ENCODE measurements around the gene KAT5. TPM values are rescaled to one million over a fixed set of nuclear protein-coding genes. Genes with fewer than 3 reads are reported as not detected.
"Not testable (repeated sequence)": the region's sequence is repeated elsewhere in the genome, so short reads cannot be mapped to it uniquely, and the experiment has no call there.

KAT5 gene
- total and polyA plus RNA-seq, 2 experiments from 2014 or later: 33.3 to 34.8 TPM

DNA sequence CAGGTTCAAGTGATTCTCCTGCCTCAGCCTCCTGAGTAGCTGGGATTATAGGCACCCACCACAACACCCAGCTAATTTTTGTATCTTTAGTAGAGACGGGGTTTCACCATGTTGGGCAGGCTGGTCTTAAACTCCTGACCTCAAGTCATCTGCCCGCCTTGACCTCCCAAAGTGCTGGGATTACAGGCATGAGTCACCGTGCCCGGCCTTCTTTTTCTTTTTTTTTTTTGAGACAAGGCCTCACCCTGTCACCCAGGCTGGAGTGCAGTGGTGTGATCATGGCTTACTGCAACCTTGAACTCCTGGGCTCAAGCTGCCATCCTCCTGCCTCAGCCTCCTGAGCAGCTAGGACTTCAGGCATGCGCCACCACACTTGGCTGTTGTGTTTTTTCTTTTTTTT lies 55.8 kb downstream of the KAT5 start:
- DNase-seq (ENCODE audit: low spot score); H3K4me2 ChIP-seq; H3K4me3 Mint-ChIP-seq; H3K27ac ChIP-seq (ENCODE audit: low read depth); H3K79me2 ChIP-seq (replicated peaks; ENCODE audit: insufficient read depth); H4K20me1 ChIP-seq (replicated peaks; ENCODE audit: insufficient read depth); H3K36me3 Mint-ChIP-seq (ENCODE audit: low read depth); H3K27me3 ChIP-seq (ENCODE audit: insufficient read depth); H2AFZ ChIP-seq; H3K4me1 Mint-ChIP-seq; H3K27ac Mint-ChIP-seq; H3K4me3 ChIP-seq; H3K4me1 ChIP-seq (ENCODE audit: insufficient read depth); H3K9me2 ChIP-seq (ENCODE audit: insufficient read depth); H3K27me3 Mint-ChIP-seq (ENCODE audit: insufficient read depth, low read depth, poor library complexity); H3F3A ChIP-seq (replicated peaks; ENCODE audit: low read depth); H3K36me3 ChIP-seq (ENCODE audit: insufficient read depth); ATAC-seq: not testable (repeated sequence)
- peaks cover 18% of the 10 kb centered on the region for H3K9me3 Mint-ChIP-seq

Small RNAs within 50 kb of the gene (small RNA-seq; reads per million reads assigned to genes)
- gene RN7SL309P (ENCODE audit: low replicate concordance): not detected

Other genes with a start within 250 kb of the KAT5 start
- gene MALAT1, start 213.2 kb upstream of the KAT5 start, total RNA-seq (2014; rRNA removed; shearing (Covaris generic)): 1,789 and 2,206 TPM in 2 replicates
- gene MALAT1, start 213.2 kb upstream of the KAT5 start, polyA plus RNA-seq (2016; fragmentation: Nextera tagmentation; extraction: Ambion mirVana): 4,618 and 6,020 TPM in 2 replicates
- 55.1 and 66.1 TPM in 2 replicates for gene SCYL1, start 187.2 kb upstream of the KAT5 start, total RNA-seq (2014; rRNA removed; shearing (Covaris generic))
- 52.7 and 61.7 TPM in 2 replicates for gene SCYL1, start 187.2 kb upstream of the KAT5 start, polyA plus RNA-seq (2016; fragmentation: Nextera tagmentation; extraction: Ambion mirVana)
- gene LTBP3, start 153.9 kb upstream of the KAT5 start, total RNA-seq (2014; rRNA removed; shearing (Covaris generic)): 29.2 and 29.8 TPM in 2 replicates
- 9.5 and 11.9 TPM in 2 replicates for gene LTBP3, start 153.9 kb upstream of the KAT5 start, polyA plus RNA-seq (2016; fragmentation: Nextera tagmentation; extraction: Ambion mirVana)
- gene ZNRD2, start 141.8 kb upstream of the KAT5 start, total RNA-seq (2014; rRNA removed; shearing (Covaris generic)): 78.1 and 78.6 TPM in 2 replicates
- gene ZNRD2, start 141.8 kb upstream of the KAT5 start, polyA plus RNA-seq (2016; fragmentation: Nextera tagmentation; extraction: Ambion mirVana): 140 and 148 TPM in 2 replicates
- 16.0 and 18.2 TPM in 2 replicates for gene FAM89B, start 139.7 kb upstream of the KAT5 start, total RNA-seq (2014; rRNA removed; shearing (Covaris generic))
- gene FAM89B, start 139.7 kb upstream of the KAT5 start, polyA plus RNA-seq (2016; fragmentation: Nextera tagmentation; extraction: Ambion mirVana): 13.0 and 13.9 TPM in 2 replicates
- gene EHBP1L1, start 136.2 kb upstream of the KAT5 start, total RNA-seq (2014; rRNA removed; shearing (Covaris generic)): 10.9 and 12.6 TPM in 2 replicates
- 1.4 and 2.9 TPM in 2 replicates for gene EHBP1L1, start 136.2 kb upstream of the KAT5 start, polyA plus RNA-seq (2016; fragmentation: Nextera tagmentation; extraction: Ambion mirVana)
- gene KCNK7, start 116.5 kb upstream of the KAT5 start, total RNA-seq (2014; rRNA removed; shearing (Covaris generic)): not detected in 2 replicates
- gene KCNK7, start 116.5 kb upstream of the KAT5 start, polyA plus RNA-seq (2016; fragmentation: Nextera tagmentation; extraction: Ambion mirVana): 0.24 and 0.60 TPM in 2 replicates
- gene MAP3K11, start 98.0 kb upstream of the KAT5 start, total RNA-seq (2014; rRNA removed; shearing (Covaris generic)): 32.8 and 38.6 TPM in 2 replicates
- gene MAP3K11, start 98.0 kb upstream of the KAT5 start, polyA plus RNA-seq (2016; fragmentation: Nextera tagmentation; extraction: Ambion mirVana): 19.8 and 20.8 TPM in 2 replicates
- gene PCNX3, start 96.5 kb upstream of the KAT5 start, total RNA-seq (2014; rRNA removed; shearing (Covaris generic)): 41.2 and 52.2 TPM in 2 replicates
- 7.3 and 8.7 TPM in 2 replicates for gene PCNX3, start 96.5 kb upstream of the KAT5 start, polyA plus RNA-seq (2016; fragmentation: Nextera tagmentation; extraction: Ambion mirVana)
- gene SIPA1, start 74.2 kb upstream of the KAT5 start, total RNA-seq (2014; rRNA removed; shearing (Covaris generic)): 54.6 and 56.7 TPM in 2 replicates
- gene SIPA1, start 74.2 kb upstream of the KAT5 start, polyA plus RNA-seq (2016; fragmentation: Nextera tagmentation; extraction: Ambion mirVana): 50.1 and 75.5 TPM in 2 replicates
- gene RELA, start 49.3 kb upstream of the KAT5 start, total RNA-seq (2014; rRNA removed; shearing (Covaris generic)): 17.0 and 22.8 TPM in 2 replicates
- gene RELA, start 49.3 kb upstream of the KAT5 start, polyA plus RNA-seq (2016; fragmentation: Nextera tagmentation; extraction: Ambion mirVana): 12.9 and 18.5 TPM in 2 replicates
- gene RNASEH2C, start 8.5 kb downstream of the KAT5 start, total RNA-seq (2014; rRNA removed; shearing (Covaris generic)): 37.8 and 70.8 TPM in 2 replicates
- 73.2 and 74.8 TPM in 2 replicates for gene RNASEH2C, start 8.5 kb downstream of the KAT5 start, polyA plus RNA-seq (2016; fragmentation: Nextera tagmentation; extraction: Ambion mirVana)
- 12.5 and 16.1 TPM in 2 replicates for gene AP5B1, start 68.7 kb downstream of the KAT5 start, total RNA-seq (2014; rRNA removed; shearing (Covaris generic))
- 3.1 TPM in 2 replicates for gene AP5B1, start 68.7 kb downstream of the KAT5 start, polyA plus RNA-seq (2016; fragmentation: Nextera tagmentation; extraction: Ambion mirVana)
- gene OVOL1, start 74.8 kb downstream of the KAT5 start, total RNA-seq (2014; rRNA removed; shearing (Covaris generic)): 3.3 and 5.1 TPM in 2 replicates
- gene OVOL1, start 74.8 kb downstream of the KAT5 start, polyA plus RNA-seq (2016; fragmentation: Nextera tagmentation; extraction: Ambion mirVana): 1.4 and 1.5 TPM in 2 replicates
- 0.49 TPM in 1 of 2 replicates, not detected in the other for gene SNX32, start 121.7 kb downstream of the KAT5 start, total RNA-seq (2014; rRNA removed; shearing (Covaris generic))
- gene SNX32, start 121.7 kb downstream of the KAT5 start, polyA plus RNA-seq (2016; fragmentation: Nextera tagmentation; extraction: Ambion mirVana): 1.2 and 2.4 TPM in 2 replicates
- gene CFL1, start 145.9 kb downstream of the KAT5 start, total RNA-seq (2014; rRNA removed; shearing (Covaris generic)): 981 and 1,393 TPM in 2 replicates
- 1,996 and 2,124 TPM in 2 replicates for gene CFL1, start 145.9 kb downstream of the KAT5 start, polyA plus RNA-seq (2016; fragmentation: Nextera tagmentation; extraction: Ambion mirVana)
- 35.5 and 48.6 TPM in 2 replicates for gene MUS81, start 148.2 kb downstream of the KAT5 start, total RNA-seq (2014; rRNA removed; shearing (Covaris generic))
- 38.5 and 39.1 TPM in 2 replicates for gene MUS81, start 148.2 kb downstream of the KAT5 start, polyA plus RNA-seq (2016; fragmentation: Nextera tagmentation; extraction: Ambion mirVana)
- gene EFEMP2, start 160.5 kb downstream of the KAT5 start, total RNA-seq (2014; rRNA removed; shearing (Covaris generic)): 4.5 and 9.4 TPM in 2 replicates
- 7.4 and 8.0 TPM in 2 replicates for gene EFEMP2, start 160.5 kb downstream of the KAT5 start, polyA plus RNA-seq (2016; fragmentation: Nextera tagmentation; extraction: Ambion mirVana)
- gene CTSW, start 167.6 kb downstream of the KAT5 start, total RNA-seq (2014; rRNA removed; shearing (Covaris generic)): not detected in 2 replicates
- 0.17 TPM in 1 of 2 replicates, not detected in the other for gene CTSW, start 167.6 kb downstream of the KAT5 start, polyA plus RNA-seq (2016; fragmentation: Nextera tagmentation; extraction: Ambion mirVana)
- 94.3 and 102 TPM in 2 replicates for gene FIBP, start 176.2 kb downstream of the KAT5 start, total RNA-seq (2014; rRNA removed; shearing (Covaris generic))
- gene FIBP, start 176.2 kb downstream of the KAT5 start, polyA plus RNA-seq (2016; fragmentation: Nextera tagmentation; extraction: Ambion mirVana): 79.0 and 84.4 TPM in 2 replicates
- gene CCDC85B, start 178.4 kb downstream of the KAT5 start, total RNA-seq (2014; rRNA removed; shearing (Covaris generic)): 57.3 and 66.3 TPM in 2 replicates
- 54.5 and 60.4 TPM in 2 replicates for gene CCDC85B, start 178.4 kb downstream of the KAT5 start, polyA plus RNA-seq (2016; fragmentation: Nextera tagmentation; extraction: Ambion mirVana)
- gene FOSL1, start 188.1 kb downstream of the KAT5 start, total RNA-seq (2014; rRNA removed; shearing (Covaris generic)): 10.1 and 14.6 TPM in 2 replicates
- gene FOSL1, start 188.1 kb downstream of the KAT5 start, polyA plus RNA-seq (2016; fragmentation: Nextera tagmentation; extraction: Ambion mirVana): 17.1 and 20.1 TPM in 2 replicates
- gene C11orf68, start 206.8 kb downstream of the KAT5 start, total RNA-seq (2014; rRNA removed; shearing (Covaris generic)): 21.6 and 23.2 TPM in 2 replicates
- gene C11orf68, start 206.8 kb downstream of the KAT5 start, polyA plus RNA-seq (2016; fragmentation: Nextera tagmentation; extraction: Ambion mirVana): 16.8 and 18.6 TPM in 2 replicates
- 83.0 and 121 TPM in 2 replicates for gene DRAP1, start 207.2 kb downstream of the KAT5 start, total RNA-seq (2014; rRNA removed; shearing (Covaris generic))
- 294 and 358 TPM in 2 replicates for gene DRAP1, start 207.2 kb downstream of the KAT5 start, polyA plus RNA-seq (2016; fragmentation: Nextera tagmentation; extraction: Ambion mirVana)
- 1.1 and 2.0 TPM in 2 replicates for gene TSGA10IP, start 233.2 kb downstream of the KAT5 start, total RNA-seq (2014; rRNA removed; shearing (Covaris generic))
- 1.6 and 2.5 TPM in 2 replicates for gene TSGA10IP, start 233.2 kb downstream of the KAT5 start, polyA plus RNA-seq (2016; fragmentation: Nextera tagmentation; extraction: Ambion mirVana)
- gene SART1, start 249.5 kb downstream of the KAT5 start, total RNA-seq (2014; rRNA removed; shearing (Covaris generic)): 43.9 and 55.8 TPM in 2 replicates
- gene SART1, start 249.5 kb downstream of the KAT5 start, polyA plus RNA-seq (2016; fragmentation: Nextera tagmentation; extraction: Ambion mirVana): 91.0 and 105 TPM in 2 replicates

All from GM23338 (cell line).